GM19238 (cell line): ENCODE measurements around the gene FAM241A.
"Not testable (repeated sequence)": the region's sequence is repeated elsewhere in the genome, so short reads cannot be mapped to it uniquely, and the experiment has no call there.

ENCODE experiments used
- DNase-seq: peaks from one replicate; pipeline ENCODE4 v3.0.0; 2011; ENCODE audit warnings: low spot score; ENCODE audit not compliant: insufficient read length

Gene FAM241A

GRCh38 chr4:112173593-112174558, 28.6 kb downstream of the FAM241A start:
- DNase-seq = no peak

- DNase-seq = no peak
These were observed 30.6 kb downstream of the FAM241A start for GRCh38 chr4:112175840-112176239.

- no peak for DNase-seq
These were observed 31.3 kb downstream of the FAM241A start for GRCh38 chr4:112176596-112176995.

- DNase-seq = not testable (repeated sequence)
These were observed 33.5 kb downstream of the FAM241A start for GRCh38 chr4:112178741-112179140.

GRCh38 chr4:112181358-112182000, 36.2 kb downstream of the FAM241A start:
- DNase-seq = no peak

GRCh38 chr4:112182604-112183003, 37.4 kb downstream of the FAM241A start:
- DNase-seq = no peak

- DNase-seq = no peak
These were observed 38.0 kb downstream of the FAM241A start for GRCh38 chr4:112183252-112183651.

GRCh38 chr4:112184438-112184837, 39.2 kb downstream of the FAM241A start:
- no peak for DNase-seq

GRCh38 chr4:112185334-112185733, 40.1 kb downstream of the FAM241A start:
- no peak for DNase-seq

GRCh38 chr4:112185740-112186670, 40.8 kb downstream of the FAM241A start:
- DNase-seq = no peak

- DNase-seq = no peak
These were observed 44.5 kb downstream of the FAM241A start for GRCh38 chr4:112189754-112190153.

GRCh38 chr4:112190684-112191083, 45.4 kb downstream of the FAM241A start:
- no peak for DNase-seq

GRCh38 chr4:112196461-112196860, 51.2 kb downstream of the FAM241A start:
- no peak for DNase-seq

GRCh38 chr4:112199041-112199440, 53.8 kb downstream of the FAM241A start:
- no peak for DNase-seq

GRCh38 chr4:112201915-112202505, 56.8 kb downstream of the FAM241A start:
- DNase-seq = no peak

- DNase-seq = no peak
These were observed 58.3 kb downstream of the FAM241A start for GRCh38 chr4:112203593-112203992.

GRCh38 chr4:112206431-112206830, 61.2 kb downstream of the FAM241A start:
- no peak for DNase-seq

- DNase-seq = not testable (repeated sequence)
These were observed 63.2 kb downstream of the FAM241A start for GRCh38 chr4:112208137-112209095.

GRCh38 chr4:112210777-112211176, 65.5 kb downstream of the FAM241A start:
- no peak for DNase-seq

- no peak for DNase-seq
These were observed 67.8 kb downstream of the FAM241A start for GRCh38 chr4:112213091-112213490.
